NCI-H1092 treated with DMSO at 0.1 percent for 48 hours (cell line): ENCODE data around the gene MED12L.

ENCODE experiments used
- DNase-seq: peaks from one replicate; lab custom pipeline; 2025; lab: John Stamatoyannopoulos, UW

Gene MED12L

GRCh38 chr3:151171145-151171757 is 85.8 kb downstream of the MED12L start:
- no peak for DNase-seq

- DNase-seq: no peak
Observed at GRCh38 chr3:151174351-151174750, 88.9 kb downstream of the MED12L start.

DNA sequence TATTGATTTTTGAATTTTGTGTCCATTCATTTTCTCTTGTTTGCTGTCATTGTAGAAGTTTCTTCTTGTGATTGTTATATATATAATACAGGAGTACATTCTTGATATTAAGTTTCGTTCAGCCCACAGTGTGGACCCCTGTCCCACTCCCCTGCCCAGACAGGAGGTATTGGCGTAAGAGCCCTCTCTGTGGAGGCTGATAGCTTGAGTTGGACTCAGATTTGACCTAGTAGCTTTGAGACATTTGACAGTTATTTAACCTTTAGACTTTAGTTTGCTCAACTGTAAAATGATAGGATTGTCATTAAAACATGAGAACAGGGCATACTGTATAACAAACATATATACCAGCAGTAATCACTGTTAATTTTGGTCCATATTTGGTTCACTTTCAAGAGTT is 90.5 kb downstream of the MED12L start:
- no peak for DNase-seq

DNA sequence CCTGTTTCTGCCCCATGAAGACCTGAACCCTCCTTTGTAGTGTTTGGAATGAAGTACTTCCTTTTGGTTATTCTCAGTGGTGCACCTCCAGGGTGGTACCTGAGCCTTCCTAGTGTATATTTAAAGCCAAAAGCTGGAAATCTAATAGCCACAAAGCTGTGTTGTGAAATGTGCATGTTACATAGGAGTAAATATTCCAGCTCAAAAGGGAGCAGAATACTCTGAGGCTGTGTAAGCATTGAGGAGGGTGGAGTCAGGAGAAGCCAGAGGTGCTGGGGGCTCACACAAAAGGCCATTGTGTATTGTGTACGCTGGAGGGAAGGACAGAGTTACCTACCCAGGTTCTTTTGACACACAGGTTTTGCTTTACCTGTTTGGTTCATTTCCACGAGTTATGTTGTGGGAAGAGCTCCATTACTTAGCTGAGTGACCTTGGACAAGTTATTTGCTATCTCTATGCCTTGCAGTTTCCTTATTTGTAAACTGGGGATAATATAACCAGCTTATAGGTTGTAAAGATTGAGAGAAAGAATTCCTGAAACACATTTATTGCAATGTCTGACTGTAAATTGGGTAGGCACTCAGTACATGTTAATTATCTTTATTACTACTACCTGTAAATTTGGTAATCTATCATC is 92.9 kb downstream of the MED12L start:
- no peak for DNase-seq

DNA sequence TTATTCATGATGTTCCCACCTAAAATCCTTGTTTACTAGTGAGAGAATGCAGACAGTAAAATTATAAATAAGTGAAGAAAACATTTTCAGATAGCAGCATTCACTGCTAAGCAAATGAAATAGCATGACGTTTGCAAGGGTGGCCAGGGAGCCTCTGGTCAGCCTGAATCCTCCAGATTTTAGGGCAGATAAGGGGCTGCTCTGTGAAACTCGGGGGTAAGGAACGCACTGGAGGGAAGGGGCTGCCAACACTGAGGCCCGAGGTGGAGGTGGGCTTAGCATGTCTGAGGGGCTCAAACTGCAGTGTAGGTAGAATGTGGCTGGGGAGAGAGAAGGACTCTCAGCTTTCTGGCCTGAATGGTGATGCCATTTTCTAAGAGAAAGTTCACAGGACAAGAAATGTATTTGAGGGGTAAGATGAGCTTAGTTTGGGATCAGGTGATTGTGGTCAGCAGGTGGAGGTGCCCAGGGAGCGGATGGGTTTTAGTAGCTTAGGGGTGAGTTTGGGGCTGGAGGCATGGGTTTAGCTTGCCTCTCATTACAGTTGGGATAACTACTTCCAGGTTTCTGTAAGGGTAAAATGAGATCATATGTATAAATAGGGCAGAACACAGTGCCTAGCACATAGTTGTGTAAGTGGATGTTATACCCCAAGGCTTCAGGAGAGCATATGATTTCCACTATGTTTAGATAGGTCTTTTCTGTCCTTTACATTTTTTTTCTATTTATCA is 97.0 kb downstream of the MED12L start:
- no peak for DNase-seq

DNA sequence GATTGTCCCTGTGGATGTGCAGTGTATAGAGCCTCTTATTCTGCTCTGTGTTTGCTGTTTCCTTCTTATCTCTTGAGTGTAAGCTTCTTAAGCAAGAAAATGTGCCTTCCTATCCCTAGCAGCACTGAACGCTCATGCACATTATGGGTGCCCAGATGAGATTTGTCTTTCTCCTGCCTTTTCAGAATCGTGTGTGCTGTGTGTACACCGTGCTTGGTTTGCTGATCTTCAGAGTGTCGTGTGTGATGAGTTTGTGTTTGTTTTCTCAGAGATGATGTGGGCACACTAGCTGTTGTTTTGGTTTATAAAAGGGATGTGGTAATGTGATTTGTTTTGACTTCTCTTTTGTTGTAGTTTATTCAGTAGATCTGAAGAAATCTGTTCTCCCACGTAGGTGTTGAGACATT is 97.8 kb downstream of the MED12L start:
- DNase-seq: no peak

GRCh38 chr3:151191095-151191494 is 105.6 kb downstream of the MED12L start:
- DNase-seq: no peak

- DNase-seq: no peak
Observed at GRCh38 chr3:151192545-151192944, 107.1 kb downstream of the MED12L start.

DNA sequence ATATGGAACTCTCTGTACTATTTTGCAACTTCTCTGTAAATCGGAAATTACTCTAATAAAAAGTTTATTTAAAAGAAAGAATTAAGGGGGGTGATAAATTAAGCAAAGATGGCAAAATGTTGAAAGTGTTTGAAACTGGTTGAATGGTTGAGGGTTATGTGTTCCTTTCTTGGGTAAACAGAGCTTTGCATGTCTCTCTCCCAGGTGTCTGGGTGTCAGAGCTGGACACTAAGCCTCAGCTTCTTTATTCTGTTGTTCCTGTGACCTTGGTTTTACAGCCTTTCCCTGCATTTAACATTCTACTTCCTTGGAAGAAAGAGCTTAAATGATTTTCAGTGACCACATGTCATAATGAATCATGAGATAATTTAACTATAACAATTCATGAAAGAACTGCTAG is 110.4 kb downstream of the MED12L start:
- DNase-seq: no peak

DNA sequence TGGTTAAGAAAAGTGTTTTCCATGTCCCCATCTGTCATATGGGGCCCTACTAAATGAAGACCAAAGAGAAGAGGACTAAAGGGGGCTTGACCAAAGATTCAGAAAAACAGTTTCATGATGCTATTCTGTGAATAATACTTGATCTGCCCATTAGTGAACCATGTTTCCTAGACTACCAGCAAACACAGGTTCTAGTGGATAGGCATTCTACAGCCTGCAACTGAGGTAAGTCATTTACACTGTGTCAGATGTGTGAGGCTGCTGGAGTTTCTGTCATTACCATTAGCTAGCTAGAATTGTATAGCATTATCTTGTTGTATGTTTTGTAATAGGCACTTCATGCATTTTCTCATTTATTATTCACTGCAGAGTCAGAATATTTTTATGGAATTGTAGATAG is 111.0 kb downstream of the MED12L start:
- DNase-seq: no peak

DNA sequence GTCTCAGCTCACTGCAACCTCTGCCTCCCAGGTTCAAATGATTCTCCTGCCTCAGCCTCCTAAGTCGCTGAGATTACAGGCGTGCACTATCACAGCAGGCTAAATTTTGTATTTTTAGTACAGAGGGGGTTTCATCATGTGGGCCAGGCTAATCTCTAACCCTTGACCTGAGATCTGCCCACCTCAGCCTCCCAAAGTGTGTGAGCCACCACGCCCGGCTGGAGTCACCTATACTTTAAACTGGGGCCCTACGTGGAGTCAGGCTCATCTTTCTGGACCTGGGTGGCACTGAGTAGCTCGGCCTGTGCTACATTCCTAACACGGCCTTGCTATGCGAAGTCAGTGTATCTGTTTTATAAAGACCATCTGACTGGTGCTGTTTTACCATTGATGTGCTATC is 111.8 kb downstream of the MED12L start:
- no peak for DNase-seq

DNA sequence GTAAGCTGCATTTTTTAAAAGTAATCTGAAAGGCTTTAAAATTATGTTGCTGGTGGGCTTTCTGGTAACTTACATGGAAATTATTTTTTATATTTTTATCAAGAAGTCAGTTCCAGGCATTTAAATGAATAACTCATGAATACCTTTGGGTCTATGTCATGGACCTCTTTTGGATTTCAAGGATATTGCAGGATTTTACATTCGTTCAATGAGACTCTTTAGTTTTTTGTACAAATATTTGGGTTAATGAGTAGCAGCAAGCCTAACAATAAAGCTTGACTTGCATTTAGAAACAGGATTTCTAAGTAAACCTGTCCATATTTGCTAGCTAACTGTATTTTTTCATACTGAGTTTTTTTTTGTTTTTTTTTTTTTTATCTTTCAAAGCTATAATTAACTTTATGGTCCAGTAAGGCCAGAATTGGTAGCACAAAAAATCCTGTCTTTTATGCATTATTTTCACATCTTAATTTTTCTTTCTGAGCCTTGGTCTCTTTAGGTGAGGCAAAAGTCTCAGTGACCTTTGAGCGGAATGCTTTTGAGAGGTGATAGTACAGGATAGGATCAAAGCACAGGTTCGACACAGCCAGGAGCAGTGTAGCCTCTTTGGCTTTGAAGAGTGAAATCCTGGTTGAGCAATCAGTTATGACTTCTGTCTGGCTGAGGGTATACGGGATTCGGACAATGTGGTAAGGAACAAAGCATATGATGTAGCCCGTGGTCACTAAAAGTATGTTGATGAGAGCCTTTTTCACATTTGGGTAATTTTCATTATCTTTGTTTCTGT is 112.7 kb downstream of the MED12L start:
- DNase-seq: no peak

- no peak for DNase-seq
Observed at GRCh38 chr3:151198849-151199248, 113.4 kb downstream of the MED12L start.

DNA sequence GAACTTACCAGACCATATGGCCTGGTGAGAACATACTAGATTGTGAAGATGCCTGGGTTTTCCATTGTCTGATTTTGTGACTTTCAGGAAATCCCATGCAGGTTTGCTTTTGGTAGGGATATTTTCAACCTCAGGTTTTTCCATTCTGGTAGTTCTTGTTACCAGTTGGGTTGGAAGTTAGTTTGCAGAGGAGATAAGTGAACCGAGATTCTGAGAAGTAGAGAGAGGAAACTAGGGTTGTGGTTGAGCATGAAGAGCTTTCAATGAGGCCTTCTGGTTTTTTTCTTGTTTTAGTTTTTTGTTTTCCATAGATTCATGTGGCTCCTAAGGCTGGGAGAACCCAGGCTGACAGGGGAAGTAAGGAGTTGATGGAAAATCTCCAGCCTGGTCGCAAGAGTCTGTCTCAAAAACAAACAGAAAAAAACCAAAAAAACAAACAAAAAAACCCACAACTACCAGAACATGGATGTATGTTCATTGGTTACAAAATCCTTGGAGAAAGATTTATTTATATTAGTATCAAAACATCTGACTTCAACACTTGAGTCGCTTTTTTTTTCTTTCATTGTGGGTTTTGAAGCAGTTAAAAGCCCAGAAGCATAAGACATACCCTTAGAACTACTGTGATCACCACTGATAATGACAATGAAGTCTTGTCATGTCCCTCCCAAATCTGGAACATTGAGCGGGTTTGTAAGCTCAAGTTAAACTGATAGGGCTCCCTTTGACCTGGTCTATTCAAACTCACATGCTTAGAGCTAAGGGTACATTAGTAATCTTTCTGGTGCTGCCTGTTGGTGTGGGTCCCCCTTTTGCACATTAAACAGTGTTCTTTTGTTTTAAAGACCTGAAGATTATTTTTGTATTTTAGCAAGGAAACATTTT is 114.3 kb downstream of the MED12L start:
- DNase-seq: no peak

- DNase-seq: no peak
Observed at GRCh38 chr3:151200586-151200985, 115.1 kb downstream of the MED12L start.

GRCh38 chr3:151201051-151201730 is 115.7 kb downstream of the MED12L start:
- DNase-seq: no peak

DNA sequence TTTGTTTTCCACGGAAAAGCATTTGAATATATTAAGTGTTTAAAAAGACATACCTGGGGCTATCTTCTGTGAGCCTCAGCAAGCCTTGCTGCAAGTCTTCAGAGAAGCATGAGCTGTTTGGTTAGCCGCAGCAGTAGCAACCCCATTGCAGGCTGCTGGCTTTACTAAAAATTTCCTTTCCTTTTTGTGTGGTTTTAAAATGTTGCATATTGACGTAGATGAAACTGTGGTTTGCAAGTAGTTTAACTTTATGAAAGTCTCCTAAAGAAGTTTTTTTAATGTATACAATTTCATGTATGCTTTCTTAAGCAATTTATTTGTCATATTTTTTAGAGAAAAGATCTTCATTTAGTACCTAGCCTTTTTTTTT is 117.6 kb downstream of the MED12L start, which contains the start of gene GPR171:
TSS of gene GPR171 (minus strand) at position 166 of the 370 bp plus-strand sequence. CDS start 3,830 bp downstream, outside the sequence.
- no peak for DNase-seq

- no peak for DNase-seq
Observed at GRCh38 chr3:151204530-151205402, 119.3 kb downstream of the MED12L start.

DNA sequence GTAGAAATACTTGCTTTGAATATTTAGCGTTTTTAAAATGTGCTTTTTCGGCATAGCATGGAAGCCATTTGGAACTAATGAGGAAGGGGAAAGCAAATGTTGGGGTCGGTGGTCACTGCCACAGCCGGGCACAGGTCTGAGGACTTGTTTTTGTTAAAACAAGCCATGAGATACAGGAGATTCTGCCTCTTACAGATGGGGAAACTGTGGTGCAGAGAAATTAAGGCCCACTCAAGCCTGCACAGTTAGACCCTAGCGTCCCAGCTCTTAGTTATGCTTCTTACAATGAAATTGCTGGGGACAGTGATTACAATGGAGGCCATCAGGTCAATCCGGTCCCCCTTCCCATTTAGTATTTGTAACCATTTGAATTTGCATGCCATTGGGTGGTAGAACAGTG is 120.0 kb downstream of the MED12L start:
- no peak for DNase-seq

DNA sequence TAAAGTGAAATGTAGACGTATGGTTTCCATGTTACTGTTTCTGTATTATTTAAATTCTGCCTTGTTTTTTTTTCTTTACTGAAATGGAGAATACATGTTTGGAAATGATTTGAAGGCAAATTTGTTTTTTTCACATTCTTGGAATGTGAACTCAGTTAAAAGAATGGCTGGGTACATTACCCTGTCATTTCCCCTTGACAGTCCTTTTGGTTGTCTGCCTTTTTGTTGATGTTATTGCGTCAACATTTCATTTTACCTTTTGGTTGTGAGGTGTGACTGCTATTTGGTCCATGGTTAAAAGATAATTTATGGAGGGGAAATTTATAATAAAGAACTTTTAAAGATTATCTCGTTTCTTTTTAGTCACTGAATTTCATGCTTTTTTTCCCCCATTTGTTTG is 120.7 kb downstream of the MED12L start:
- no peak for DNase-seq
